ENCODE results near the gene TRMT13.

DNA sequence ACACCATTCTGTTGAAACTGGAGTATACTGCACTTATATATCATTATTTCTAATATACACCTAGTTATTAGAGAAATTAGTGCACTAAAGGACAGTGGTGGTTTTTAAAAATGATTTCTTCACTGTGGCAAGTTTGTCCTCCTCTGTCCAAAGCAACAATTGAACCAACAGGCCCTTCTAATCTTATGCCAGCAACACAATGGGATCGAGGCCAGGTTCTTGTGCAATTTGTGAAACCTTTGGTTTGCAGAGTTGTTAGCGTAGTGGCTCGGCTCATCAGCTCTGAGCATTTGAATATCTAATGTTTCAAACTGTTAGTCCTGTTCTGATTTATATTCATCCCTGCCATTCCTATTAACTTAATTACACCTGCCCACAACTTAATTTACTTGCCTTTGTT, 54.9 kb downstream of the TRMT13 start:
- TF ChIP-seq, protein P1, sequence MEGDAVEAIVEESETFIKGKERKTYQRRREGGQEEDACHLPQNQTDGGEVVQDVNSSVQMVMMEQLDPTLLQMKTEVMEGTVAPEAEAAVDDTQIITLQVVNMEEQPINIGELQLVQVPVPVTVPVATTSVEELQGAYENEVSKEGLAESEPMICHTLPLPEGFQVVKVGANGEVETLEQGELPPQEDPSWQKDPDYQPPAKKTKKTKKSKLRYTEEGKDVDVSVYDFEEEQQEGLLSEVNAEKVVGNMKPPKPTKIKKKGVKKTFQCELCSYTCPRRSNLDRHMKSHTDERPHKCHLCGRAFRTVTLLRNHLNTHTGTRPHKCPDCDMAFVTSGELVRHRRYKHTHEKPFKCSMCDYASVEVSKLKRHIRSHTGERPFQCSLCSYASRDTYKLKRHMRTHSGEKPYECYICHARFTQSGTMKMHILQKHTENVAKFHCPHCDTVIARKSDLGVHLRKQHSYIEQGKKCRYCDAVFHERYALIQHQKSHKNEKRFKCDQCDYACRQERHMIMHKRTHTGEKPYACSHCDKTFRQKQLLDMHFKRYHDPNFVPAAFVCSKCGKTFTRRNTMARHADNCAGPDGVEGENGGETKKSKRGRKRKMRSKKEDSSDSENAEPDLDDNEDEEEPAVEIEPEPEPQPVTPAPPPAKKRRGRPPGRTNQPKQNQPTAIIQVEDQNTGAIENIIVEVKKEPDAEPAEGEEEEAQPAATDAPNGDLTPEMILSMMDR (IDR thresholded peaks at IDR 0.05): no peak
- TF ChIP-seq POLR2A (IDR thresholded peaks at IDR 0.05): no peak

Measured in uterus (tissue), 2 donors.